Left lung (tissue), 10 donors: ENCODE data around the gene FAM210B. TPM values are rescaled to one million over a fixed set of nuclear protein-coding genes. Genes with fewer than 3 reads are reported as not detected.
A peak's percentile ranks its signal among the peaks of the same experiment; 100 is the strongest.

Source experiments
- ATAC-seq: fragments of 200-7000 bp; cut with Tn5 transposase; one replicate; pipeline ENCODE4 v1.9.1; 2020; ENCODE audit warnings: moderate library complexity
- DNase-seq, 4 donors: peaks; one replicate each; pipeline ENCODE4 v3.0.0-alpha.2; 2013 to 2020
- H3K27ac ChIP-seq, 2 donors: fragments of 200-600 bp; sonication (generic) in 1 of 2; one replicate each; pipeline versions ENCODE4 v1.5.0 to v1.8.0; 2020 to 2021
- H3K27me3 ChIP-seq, 2 donors: fragments of 200-600 bp; sonication (generic) in 1 of 2; one replicate each; pipeline versions ENCODE4 v1.5.0 to v1.8.0; 2020 to 2021
- H3K36me3 ChIP-seq, 2 donors: fragments of 200-600 bp; sonication (generic) in 1 of 2; one replicate each; pipeline versions ENCODE4 v1.5.0 to v1.8.0; 2020 to 2021
- H3K4me1 ChIP-seq, 2 donors: fragments of 200-600 bp; one replicate each; pipeline ENCODE4 v1.8.0; 2021
- H3K4me3 ChIP-seq, 2 donors: fragments of 200-600 bp; sonication (generic) in 1 of 2; one replicate each; pipeline versions ENCODE4 v1.5.0 to v1.8.0; 2020 to 2021; ENCODE audit warnings: mild to moderate bottlenecking in 1 of 2
- H3K9me3 ChIP-seq, 2 donors: fragments of 200-600 bp; sonication (generic) in 1 of 2; one replicate each; pipeline versions ENCODE4 v1.5.0 to v1.8.0; 2020 to 2021
- intact Hi-C, 2 donors: fragments of 100-400 bp; cut with DNase I; formaldehyde crosslinking; loops; one replicate each; pipeline versions ENCODE4 v1.11.2 to v1.14.2; 2022
- polyA plus RNA-seq, 6 donors: library from polyadenylated mRNA; unstranded; fragments of 120-200 nt; gene quantifications; one replicate each; pipeline ENCODE4 v1.2.1, GENCODE V29; 2013; ENCODE audit not compliant: insufficient read length in 6 of 6
- total RNA-seq, 2 donors: library from RNA; stranded (reverse); fragmentation: NEBNext Ultra II Directional; extraction: Animal tissue kit (Norgen Biotek cat#: 25700); gene quantifications; one replicate each; pipeline ENCODE4 v1.2.1, GENCODE V29; 2021
- TF ChIP-seq, protein P1 (sequence below), 2 donors: fragments of 200-600 bp; sonication (generic) in 1 of 2; IDR thresholded peaks; one replicate each; pipeline versions ENCODE4 v1.5.0 to v1.8.0; 2021; ENCODE audit warnings: antibody characterized with exemption in 2 of 2
- donor health status: DM: no; HTN: yes; CAD: no.
- donor health status: DM: no; HTN: no; CAD: no.

FAM210B gene
- total and polyA plus RNA-seq, 8 donors, result 32.0 to 68.9 (median 64.4) TPM

DNA sequence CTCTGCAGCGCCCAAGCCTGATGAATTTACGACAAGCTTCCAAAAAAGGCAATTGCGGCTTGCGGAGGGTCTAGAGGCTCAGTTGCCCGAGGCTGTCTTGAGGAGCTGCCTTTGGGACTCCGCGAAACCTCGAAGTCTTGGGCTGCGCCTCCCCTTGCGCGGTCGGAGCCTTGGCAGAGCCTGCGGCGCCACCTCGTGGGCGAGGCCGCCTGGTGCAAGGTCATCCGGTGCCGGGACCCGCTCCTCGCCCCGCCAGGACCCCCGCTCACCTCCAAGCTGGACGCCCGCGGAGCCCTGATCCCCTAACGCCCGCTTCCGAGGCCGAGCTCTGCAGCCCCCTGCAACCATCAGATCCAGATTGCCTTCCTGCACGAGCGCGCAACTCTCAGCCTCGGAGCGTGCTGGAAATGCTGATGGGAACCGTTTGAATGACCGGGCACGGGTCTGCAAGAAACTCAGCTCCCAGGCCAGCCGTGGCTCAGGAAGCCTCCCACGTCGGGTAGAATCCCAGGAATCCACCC, 14.9 kb upstream of the FAM210B start:
- ATAC-seq, result peak; percentile 87
- no peak overlapping the region for H3K27ac ChIP-seq
- DNase-seq, result peak in 2 of 4 donors; percentile 55 to 87

DNA sequence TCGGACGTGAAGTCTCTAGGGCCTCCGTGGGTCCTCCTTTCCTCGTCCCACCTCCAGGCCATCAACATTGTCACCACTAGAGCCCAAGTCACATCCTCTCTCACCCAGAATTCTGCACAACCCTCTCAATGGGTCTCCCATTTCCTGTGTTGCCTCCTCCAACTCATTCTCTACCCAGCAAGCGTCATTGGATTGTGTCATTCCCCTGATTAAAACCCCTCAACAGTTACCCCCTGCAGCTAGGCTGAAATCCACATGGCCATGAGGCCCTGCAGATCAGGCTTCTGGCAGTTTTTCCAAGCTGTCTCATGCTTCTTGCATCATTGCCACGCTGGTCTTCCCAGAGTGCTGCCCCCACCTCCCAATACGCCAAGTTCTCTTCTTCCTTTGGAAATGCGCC, 12.9 kb upstream of the FAM210B start:
- DNase-seq (no peak), ATAC-seq (no peak)
- no peak overlapping the region for H3K27ac ChIP-seq
- H3K36me3 ChIP-seq, result no peaks in the 10 kb centered on the region
- H3K4me3 ChIP-seq, result no peak overlapping the region
- H3K27me3 ChIP-seq, result peaks cover 4 to 86% of the 10 kb centered on the region in 2 donors
- no peaks in the 10 kb centered on the region for H3K9me3 ChIP-seq
- peaks cover 0 to 5% of the 10 kb centered on the region in 2 donors for H3K4me1 ChIP-seq
- intact Hi-C loops, result no loop called here
- TF ChIP-seq, protein P1, sequence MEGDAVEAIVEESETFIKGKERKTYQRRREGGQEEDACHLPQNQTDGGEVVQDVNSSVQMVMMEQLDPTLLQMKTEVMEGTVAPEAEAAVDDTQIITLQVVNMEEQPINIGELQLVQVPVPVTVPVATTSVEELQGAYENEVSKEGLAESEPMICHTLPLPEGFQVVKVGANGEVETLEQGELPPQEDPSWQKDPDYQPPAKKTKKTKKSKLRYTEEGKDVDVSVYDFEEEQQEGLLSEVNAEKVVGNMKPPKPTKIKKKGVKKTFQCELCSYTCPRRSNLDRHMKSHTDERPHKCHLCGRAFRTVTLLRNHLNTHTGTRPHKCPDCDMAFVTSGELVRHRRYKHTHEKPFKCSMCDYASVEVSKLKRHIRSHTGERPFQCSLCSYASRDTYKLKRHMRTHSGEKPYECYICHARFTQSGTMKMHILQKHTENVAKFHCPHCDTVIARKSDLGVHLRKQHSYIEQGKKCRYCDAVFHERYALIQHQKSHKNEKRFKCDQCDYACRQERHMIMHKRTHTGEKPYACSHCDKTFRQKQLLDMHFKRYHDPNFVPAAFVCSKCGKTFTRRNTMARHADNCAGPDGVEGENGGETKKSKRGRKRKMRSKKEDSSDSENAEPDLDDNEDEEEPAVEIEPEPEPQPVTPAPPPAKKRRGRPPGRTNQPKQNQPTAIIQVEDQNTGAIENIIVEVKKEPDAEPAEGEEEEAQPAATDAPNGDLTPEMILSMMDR (IDR thresholded peaks at IDR 0.05), result no peak

More for the DNA sequence above, 14.9 kb upstream of the FAM210B start:
- intact Hi-C loops, result no loop called here
- TF ChIP-seq, protein P1 (IDR thresholded peaks at IDR 0.05), result peak; percentile 48 to 58
- no peak overlapping the region for H3K4me3 ChIP-seq
- H3K4me1 ChIP-seq, result peaks cover 0 to 5% of the 10 kb centered on the region in 2 donors
- no peaks in the 10 kb centered on the region for H3K9me3 ChIP-seq
- H3K36me3 ChIP-seq, result no peaks in the 10 kb centered on the region
- H3K27me3 ChIP-seq, result peaks cover 4 to 77% of the 10 kb centered on the region in 2 donors

DNA sequence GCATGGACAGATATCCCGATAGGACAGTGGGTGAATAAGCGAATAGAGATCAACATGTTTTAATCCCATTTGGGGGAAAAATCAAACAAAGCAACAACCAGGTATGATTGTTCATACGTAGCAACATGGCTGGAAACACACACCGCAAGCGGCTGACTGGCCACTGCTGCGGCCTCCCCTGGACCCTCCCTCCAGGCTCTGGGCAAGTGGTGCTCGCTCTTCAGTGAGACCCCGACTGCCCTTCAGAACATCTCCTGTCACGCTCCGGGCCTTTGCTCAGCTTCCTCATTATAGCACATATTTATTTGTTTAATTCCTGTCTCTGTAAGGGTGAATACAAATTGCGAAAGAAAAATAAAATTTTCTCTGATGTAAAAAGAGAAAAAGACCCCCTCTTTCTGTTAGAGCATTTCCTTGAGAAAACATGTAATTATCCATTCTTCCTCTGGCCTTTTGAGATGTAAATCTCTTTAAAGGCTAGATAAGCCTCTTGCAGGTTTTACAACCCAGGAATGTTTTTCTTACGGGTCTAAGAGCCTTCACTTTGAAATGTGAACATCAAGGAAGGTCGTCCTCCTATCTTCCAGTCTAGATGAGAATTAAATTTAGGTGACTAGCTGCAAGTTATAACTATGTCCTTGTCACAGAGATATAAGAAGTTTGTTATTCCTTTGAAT, 11.0 kb upstream of the FAM210B start:
- TF ChIP-seq, protein P1 (IDR thresholded peaks at IDR 0.05), result no peak
- Histone ChIP-seq H3K36me3 (no peaks in the 10 kb centered on the region), H3K4me1 (peaks cover 0 to 5% of the 10 kb centered on the region in 2 donors), H3K4me3 (no peak overlapping the region), H3K27ac (no peak overlapping the region), H3K27me3 (peaks cover 4 to 74% of the 10 kb centered on the region in 2 donors), H3K9me3 (no peaks in the 10 kb centered on the region)
- ATAC-seq (no peak), DNase-seq (no peak)
- intact Hi-C loops, result no loop called here

DNA sequence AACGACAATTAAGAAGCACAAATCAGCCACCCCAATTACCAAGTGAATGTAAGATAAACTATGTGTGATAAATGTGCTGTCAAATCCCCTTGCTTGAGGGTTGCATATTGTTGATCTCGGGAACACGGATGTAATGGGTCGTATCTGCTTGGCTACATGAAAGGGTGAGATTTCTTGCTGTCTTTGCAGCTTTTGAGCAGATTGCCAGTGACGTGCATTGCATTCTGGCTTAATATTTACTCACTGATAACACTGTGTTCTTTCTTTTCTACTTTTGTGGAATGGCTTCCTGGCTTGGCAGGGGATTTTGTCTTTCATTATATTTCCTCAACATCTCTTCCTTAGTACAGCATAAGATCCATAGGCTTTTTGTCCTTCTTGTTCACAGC, 10.5 kb upstream of the FAM210B start:
- Histone ChIP-seq H3K4me3 (no peak overlapping the region), H3K4me1 (peaks cover 0 to 5% of the 10 kb centered on the region in 2 donors), H3K27me3 (peaks cover 4 to 68% of the 10 kb centered on the region in 2 donors), H3K27ac (no peak overlapping the region), H3K9me3 (no peaks in the 10 kb centered on the region), H3K36me3 (no peaks in the 10 kb centered on the region)
- DNase-seq, result peak in 1 of 4 donors; percentile 20
- intact Hi-C loops, result no loop called here
- TF ChIP-seq, protein P1 (IDR thresholded peaks at IDR 0.05), result no peak
- ATAC-seq, result no peak

DNA sequence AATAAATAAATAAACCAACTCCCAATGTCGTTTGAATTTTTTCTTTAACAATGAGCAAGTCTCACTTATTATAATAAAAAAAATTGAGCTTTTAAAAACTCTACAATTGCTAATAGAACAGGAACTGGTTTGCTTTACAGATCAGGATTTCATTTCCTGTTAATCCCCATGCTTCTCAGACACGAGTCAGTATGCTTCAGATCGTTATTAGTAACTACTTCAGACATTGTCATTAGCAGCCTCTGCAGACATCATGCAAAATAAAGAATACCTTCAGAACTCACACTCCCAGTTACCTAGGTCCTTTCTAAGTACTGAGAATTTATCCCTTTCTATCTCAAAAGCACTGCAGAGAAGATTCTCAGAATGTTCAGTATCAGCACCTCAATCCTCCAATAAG, 10.0 kb upstream of the FAM210B start:
- no peak for ATAC-seq
- TF ChIP-seq, protein P1 (IDR thresholded peaks at IDR 0.05), result no peak

More for the DNA sequence above, 10.0 kb upstream of the FAM210B start:
- H3K4me3 ChIP-seq, result no peak overlapping the region
- H3K9me3 ChIP-seq, result no peaks in the 10 kb centered on the region
- intact Hi-C loops, result no loop called here
- H3K36me3 ChIP-seq, result no peaks in the 10 kb centered on the region
- no peak overlapping the region for H3K27ac ChIP-seq
- DNase-seq, result no peak
- H3K4me1 ChIP-seq, result peaks cover 0 to 4% of the 10 kb centered on the region in 2 donors
- H3K27me3 ChIP-seq, result peaks cover 0 to 64% of the 10 kb centered on the region in 2 donors
